Progenitor cell of endocrine pancreas (in vitro differentiated cells): Measurements from ENCODE around the gene HOXB9. TPM values are rescaled to one million over a fixed set of nuclear protein-coding genes. Genes with fewer than 3 reads are reported as not detected.

Experiments used
- DNase-seq: peaks from one replicate; pipeline ENCODE4 v3.0.0; 2021; ENCODE audit warnings: low spot score; ENCODE audit not compliant: unreplicated experiment
- H3K27ac Mint-ChIP-seq: 2 replicates; pipeline ENCODE4 v1.8.0; 2021; ENCODE audit warnings: mild to moderate bottlenecking, moderate library complexity, mixed read lengths
- H3K27me3 Mint-ChIP-seq: 2 replicates; pipeline ENCODE4 v1.8.0; 2021; ENCODE audit warnings: mixed read lengths
- H3K36me3 Mint-ChIP-seq: 2 replicates; pipeline ENCODE4 v1.8.0; 2022; ENCODE audit warnings: mixed read lengths; ENCODE audit not compliant: insufficient read depth
- H3K4me1 Mint-ChIP-seq: 2 replicates; pipeline ENCODE4 v1.8.0; 2021; ENCODE audit warnings: low read depth, mixed read lengths
- H3K4me3 Mint-ChIP-seq: 2 replicates; pipeline ENCODE4 v1.8.0; 2021; ENCODE audit warnings: low read depth, mild to moderate bottlenecking, moderate library complexity, mixed read lengths
- H3K9me3 Mint-ChIP-seq: 2 replicates; pipeline ENCODE4 v1.8.0; 2021; ENCODE audit warnings: low read depth, mixed read lengths
- CTCF ChIP-seq: fragments of 200-600 bp; sonication (generic); IDR thresholded peaks from one replicate; pipeline ENCODE4 v1.5.0; 2021; ENCODE audit warnings: antibody characterized with exemption, mild to moderate bottlenecking; ENCODE audit not compliant: unreplicated experiment
- total RNA-seq: library from RNA; stranded (reverse); gene quantifications from 2 replicates; pipeline ENCODE4 v1.2.1, GENCODE V29; 2021

HOXB9 gene
- total RNA-seq, 1 donor from 2014 or later, result not detected

GRCh38 chr17:48610282-48611211 is 15.6 kb downstream of the HOXB9 start, which contains the start of gene HOXB7:
TSS of gene HOXB7 (minus strand) at chr17:48611017. CDS start at chr17:48610918, 99 bp downstream.
- H3K27me3 Mint-ChIP-seq, result peaks cover 89% of the 10 kb centered on the region
- no peak for TF ChIP-seq CTCF
- peak within 1 kb of the TSS; percentile 90 for H3K27ac Mint-ChIP-seq
- peaks cover 11% of the 10 kb centered on the region for H3K4me1 Mint-ChIP-seq
- H3K9me3 Mint-ChIP-seq, result no peaks in the 10 kb centered on the region
- DNase-seq, result no peak
- no peaks in the 10 kb centered on the region for H3K36me3 Mint-ChIP-seq
- peak within 1 kb of the TSS; percentile 70 for H3K4me3 Mint-ChIP-seq

GRCh38 chr17:48609759-48610281 is 16.3 kb downstream of the HOXB9 start:
- Mint-ChIP-seq H3K9me3 (no peaks in the 10 kb centered on the region), H3K27ac (no peak overlapping the region), H3K27me3 (peaks cover 89% of the 10 kb centered on the region), H3K4me3 (peak overlapping the region; percentile 70), H3K4me1 (peaks cover 11% of the 10 kb centered on the region), H3K36me3 (no peaks in the 10 kb centered on the region)
- TF ChIP-seq CTCF, result no peak
- no peak for DNase-seq

- Mint-ChIP-seq H3K4me3 (no peak overlapping the region), H3K27me3 (peaks cover 89% of the 10 kb centered on the region), H3K36me3 (no peaks in the 10 kb centered on the region), H3K4me1 (peaks cover 11% of the 10 kb centered on the region), H3K9me3 (no peaks in the 10 kb centered on the region), H3K27ac (no peak overlapping the region)
- TF ChIP-seq CTCF, result no peak
- DNase-seq, result no peak
Measured at GRCh38 chr17:48609033-48609432, 17.1 kb downstream of the HOXB9 start.

- no peaks in the 10 kb centered on the region for H3K36me3 Mint-ChIP-seq
- peaks cover 11% of the 10 kb centered on the region for H3K4me1 Mint-ChIP-seq
- H3K4me3 Mint-ChIP-seq, result no peak overlapping the region
- H3K27ac Mint-ChIP-seq, result no peak overlapping the region
- H3K9me3 Mint-ChIP-seq, result no peaks in the 10 kb centered on the region
- no peak for DNase-seq
- H3K27me3 Mint-ChIP-seq, result peaks cover 89% of the 10 kb centered on the region
- no peak for TF ChIP-seq CTCF
Measured at GRCh38 chr17:48608494-48608834, 17.7 kb downstream of the HOXB9 start.

- Mint-ChIP-seq H3K27me3 (peaks cover 91% of the 10 kb centered on the region), H3K4me1 (peaks cover 6% of the 10 kb centered on the region), H3K4me3 (no peak overlapping the region), H3K36me3 (no peaks in the 10 kb centered on the region), H3K9me3 (no peaks in the 10 kb centered on the region), H3K27ac (no peak overlapping the region)
- TF ChIP-seq CTCF, result no peak
- DNase-seq, result no peak
Measured at GRCh38 chr17:48606892-48607614, 19.1 kb downstream of the HOXB9 start.
